Muscle layer of duodenum (tissue), 2 donors: ENCODE measurements around the gene XRCC4.

ENCODE experiments used
- H3K27ac ChIP-seq: one replicate; pipeline ENCODE4 v1.7.0; 2013; ENCODE audit warnings: mild to moderate bottlenecking, low read length
- H3K27me3 ChIP-seq: one replicate; pipeline ENCODE4 v1.7.0; 2013; ENCODE audit warnings: low read depth, mild to moderate bottlenecking, control low read depth, low read length
- H3K36me3 ChIP-seq, 2 donors: one replicate each; pipeline ENCODE4 v1.7.0; 2013; ENCODE audit warnings: low read length in 2 of 2, control low read depth in 1 of 2, mild to moderate bottlenecking in 1 of 2; ENCODE audit not compliant: insufficient read depth in 2 of 2, control insufficient read depth in 1 of 2
- H3K4me1 ChIP-seq, 2 donors: one replicate each; pipeline ENCODE4 v1.7.0; 2013; ENCODE audit warnings: low read length in 2 of 2, mild to moderate bottlenecking in 2 of 2, control low read depth in 1 of 2, moderate library complexity in 1 of 2; ENCODE audit not compliant: insufficient read depth in 2 of 2, control insufficient read depth in 1 of 2
- H3K4me3 ChIP-seq, 2 donors: one replicate each; pipeline ENCODE4 v1.7.0; 2013; ENCODE audit warnings: low read length in 2 of 2, low read depth in 1 of 2, mild to moderate bottlenecking in 1 of 2
- H3K9me3 ChIP-seq, 2 donors: one replicate each; pipeline ENCODE4 v1.7.0; 2013; ENCODE audit warnings: low read length in 2 of 2, control low read depth in 1 of 2, mild to moderate bottlenecking in 1 of 2; ENCODE audit not compliant: control insufficient read depth in 1 of 2
- donor health status: healthy.

XRCC4 gene

GRCh38 chr5:83323557-83324180 lies 246.3 kb downstream of the XRCC4 start:
- Histone ChIP-seq H3K4me3 (no peak overlapping the region), H3K36me3 (no peaks in the 10 kb centered on the region), H3K9me3 (no peaks in the 10 kb centered on the region), H3K4me1 (no peaks in the 10 kb centered on the region), H3K27ac (no peak overlapping the region), H3K27me3 (no peaks in the 10 kb centered on the region)

- no peaks in the 10 kb centered on the region for H3K9me3 ChIP-seq
- no peaks in the 10 kb centered on the region for H3K4me1 ChIP-seq
- no peaks in the 10 kb centered on the region for H3K27me3 ChIP-seq
- H3K27ac ChIP-seq: no peak overlapping the region
- no peak overlapping the region for H3K4me3 ChIP-seq
- H3K36me3 ChIP-seq: no peaks in the 10 kb centered on the region
These were observed 254.5 kb downstream of the XRCC4 start for GRCh38 chr5:83331842-83332241.

- Histone ChIP-seq H3K4me1 (no peaks in the 10 kb centered on the region), H3K36me3 (no peaks in the 10 kb centered on the region), H3K27ac (no peak overlapping the region), H3K4me3 (no peak overlapping the region), H3K27me3 (no peaks in the 10 kb centered on the region), H3K9me3 (no peaks in the 10 kb centered on the region)
These were observed 260.2 kb downstream of the XRCC4 start for GRCh38 chr5:83337453-83338035.

GRCh38 chr5:83340511-83340918 lies 263.2 kb downstream of the XRCC4 start:
- no peaks in the 10 kb centered on the region for H3K9me3 ChIP-seq
- H3K4me3 ChIP-seq: no peak overlapping the region
- no peak overlapping the region for H3K27ac ChIP-seq
- H3K4me1 ChIP-seq: no peaks in the 10 kb centered on the region
- no peaks in the 10 kb centered on the region for H3K27me3 ChIP-seq
- no peaks in the 10 kb centered on the region for H3K36me3 ChIP-seq

- Histone ChIP-seq H3K4me3 (no peak overlapping the region), H3K27me3 (no peaks in the 10 kb centered on the region), H3K4me1 (no peaks in the 10 kb centered on the region), H3K9me3 (no peaks in the 10 kb centered on the region), H3K27ac (no peak overlapping the region), H3K36me3 (no peaks in the 10 kb centered on the region)
These were observed 264.5 kb downstream of the XRCC4 start for GRCh38 chr5:83341815-83342334.

GRCh38 chr5:83342465-83342864 lies 265.1 kb downstream of the XRCC4 start:
- H3K36me3 ChIP-seq: no peaks in the 10 kb centered on the region
- no peaks in the 10 kb centered on the region for H3K4me1 ChIP-seq
- no peaks in the 10 kb centered on the region for H3K27me3 ChIP-seq
- H3K27ac ChIP-seq: no peak overlapping the region
- H3K4me3 ChIP-seq: no peak overlapping the region
- no peaks in the 10 kb centered on the region for H3K9me3 ChIP-seq

- H3K4me3 ChIP-seq: no peak overlapping the region
- no peak overlapping the region for H3K27ac ChIP-seq
These were observed 266.0 kb downstream of the XRCC4 start for GRCh38 chr5:83343299-83343698.

GRCh38 chr5:83345423-83345822 lies 268.1 kb downstream of the XRCC4 start:
- Histone ChIP-seq H3K9me3 (peaks cover 0 to 12% of the 10 kb centered on the region in 2 donors), H3K27ac (no peak overlapping the region), H3K4me1 (no peaks in the 10 kb centered on the region), H3K27me3 (no peaks in the 10 kb centered on the region), H3K4me3 (no peak overlapping the region), H3K36me3 (no peaks in the 10 kb centered on the region)

More at GRCh38 chr5:83343299-83343698, 266.0 kb downstream of the XRCC4 start:
- no peaks in the 10 kb centered on the region for H3K4me1 ChIP-seq
- peaks cover 0 to 4% of the 10 kb centered on the region in 2 donors for H3K9me3 ChIP-seq
- no peaks in the 10 kb centered on the region for H3K27me3 ChIP-seq
- no peaks in the 10 kb centered on the region for H3K36me3 ChIP-seq

GRCh38 chr5:83348281-83348780 lies 271.0 kb downstream of the XRCC4 start:
- peaks cover 0 to 12% of the 10 kb centered on the region in 2 donors for H3K9me3 ChIP-seq
- H3K27ac ChIP-seq: no peak overlapping the region
- no peaks in the 10 kb centered on the region for H3K36me3 ChIP-seq
- H3K27me3 ChIP-seq: no peaks in the 10 kb centered on the region
- no peak overlapping the region for H3K4me3 ChIP-seq
- H3K4me1 ChIP-seq: no peaks in the 10 kb centered on the region

GRCh38 chr5:83353231-83353630 lies 275.9 kb downstream of the XRCC4 start:
- no peak overlapping the region for H3K4me3 ChIP-seq
- H3K27ac ChIP-seq: no peak overlapping the region
- H3K9me3 ChIP-seq: peaks cover 0 to 9% of the 10 kb centered on the region in 2 donors
- no peaks in the 10 kb centered on the region for H3K36me3 ChIP-seq
- H3K27me3 ChIP-seq: no peaks in the 10 kb centered on the region
- no peaks in the 10 kb centered on the region for H3K4me1 ChIP-seq

- no peaks in the 10 kb centered on the region for H3K4me1 ChIP-seq
- no peaks in the 10 kb centered on the region for H3K36me3 ChIP-seq
- no peak overlapping the region for H3K4me3 ChIP-seq
- H3K27ac ChIP-seq: no peak overlapping the region
- H3K27me3 ChIP-seq: no peaks in the 10 kb centered on the region
- peaks cover 0 to 7% of the 10 kb centered on the region in 2 donors for H3K9me3 ChIP-seq
These were observed 276.4 kb downstream of the XRCC4 start for GRCh38 chr5:83353774-83354173.
